Stomach (tissue), 9 donors: ENCODE data around the gene WDR45B. TPM values are rescaled to one million over a fixed set of nuclear protein-coding genes. Genes with fewer than 3 reads are reported as not detected.

Experiments
- DNase-seq, 2 donors: peaks; one replicate each; pipeline versions ENCODE4 v3.0.0 to v3.0.0-alpha.2; 2013 to 2019
- H3K27ac ChIP-seq, 5 donors: fragments of 200-600 bp in 4 of 5; sonication (generic) in 4 of 5; one replicate each; pipeline ENCODE4 v1.5.1; 2013 to 2019; ENCODE audit warnings: mild to moderate bottlenecking in 1 of 5, moderate library complexity in 1 of 5
- H3K27me3 ChIP-seq, 3 donors: fragments of 200-600 bp; sonication (generic); one replicate each; pipeline ENCODE4 v1.5.1; 2017 to 2019; ENCODE audit warnings: mixed run types in 1 of 3
- H3K36me3 ChIP-seq, 4 donors: fragments of 200-600 bp; sonication (generic); 1 replicate in 3 of 4; 2 replicates in 1 of 4; pipeline ENCODE4 v1.5.1; 2016 to 2019
- H3K4me1 ChIP-seq, 4 donors: fragments of 200-600 bp; sonication (generic); one replicate each; pipeline ENCODE4 v1.5.1; 2016 to 2019
- H3K4me3 ChIP-seq, 4 donors: fragments of 200-600 bp; sonication (generic) in 3 of 4; one replicate each; pipeline ENCODE4 v1.5.1; 2016 to 2019; ENCODE audit warnings: mild to moderate bottlenecking in 1 of 4
- H3K9me3 ChIP-seq, 4 donors: fragments of 200-600 bp; sonication (generic); one replicate each; pipeline ENCODE4 v1.5.1; 2016 to 2019
- EP300 ChIP-seq: sonication (generic); formaldehyde crosslinking; IDR thresholded peaks from one replicate; pipeline ENCODE4 v1.6.1; 2017; ENCODE audit warnings: antibody characterized with exemption
- POLR2A ChIP-seq, 4 donors: fragments of 450-650 bp; IDR thresholded peaks; one replicate each; pipeline ENCODE4 v1.6.1; 2016; ENCODE audit warnings: antibody characterized with exemption in 4 of 4, control low read depth in 2 of 4, mild to moderate bottlenecking in 1 of 4, moderate library complexity in 1 of 4
- POLR2AphosphoS5 ChIP-seq, 3 donors: sonication (generic); formaldehyde crosslinking; IDR thresholded peaks; one replicate each; pipeline ENCODE4 v1.6.1; 2016; ENCODE audit warnings: antibody characterized with exemption in 3 of 3
- WGBS, 5 donors: extraction: QIAGEN DNeasy Blood & Tissue Kit in 3 of 5; methylation state at CpG; one replicate each; pipeline versions ENCODE4 v1.1.5 to v1.1.7; 2013 to 2018; 5-methylcytosine and 5-hydroxymethylcytosine counted together
- intact Hi-C: fragments of 100-400 bp; cut with DNase I; formaldehyde crosslinking; loops from one replicate; pipeline ENCODE4 v1.15.1; 2023; ENCODE audit warnings: low total_unique reads
- polyA plus RNA-seq, 3 donors: library from polyadenylated mRNA; stranded (reverse); fragments of 200-250 nt; gene quantifications; one replicate each; pipeline ENCODE4 v1.2.3, GENCODE V29; 2013
- total RNA-seq, 5 donors: library from RNA; depleted of rRNA; stranded (reverse); fragments of >200 nt; gene quantifications; one replicate each; pipeline versions ENCODE4 v1.1.0 to v1.2.3, GENCODE V29; 2014 to 2016
- TF ChIP-seq, protein P1 (sequence below), 7 experiments: fragments of 450-650 bp in 4 of 7; fragments of 200-600 bp in 3 of 7; sonication (generic) in 3 of 7; IDR thresholded peaks; one replicate each; pipeline ENCODE4 v1.5.1; 2016 to 2019; ENCODE audit warnings: antibody characterized with exemption in 7 of 7, control low read depth in 2 of 7, mild to moderate bottlenecking in 1 of 7
- donor health status: healthy with polysubstance abuse.
- donor health status: Bipolar disorder and iron deficiency.
- donor health status: healthy.

The WDR45B gene
- total and polyA plus RNA-seq, 8 donors = 62.8 to 108 (median 76.2) TPM

DNA sequence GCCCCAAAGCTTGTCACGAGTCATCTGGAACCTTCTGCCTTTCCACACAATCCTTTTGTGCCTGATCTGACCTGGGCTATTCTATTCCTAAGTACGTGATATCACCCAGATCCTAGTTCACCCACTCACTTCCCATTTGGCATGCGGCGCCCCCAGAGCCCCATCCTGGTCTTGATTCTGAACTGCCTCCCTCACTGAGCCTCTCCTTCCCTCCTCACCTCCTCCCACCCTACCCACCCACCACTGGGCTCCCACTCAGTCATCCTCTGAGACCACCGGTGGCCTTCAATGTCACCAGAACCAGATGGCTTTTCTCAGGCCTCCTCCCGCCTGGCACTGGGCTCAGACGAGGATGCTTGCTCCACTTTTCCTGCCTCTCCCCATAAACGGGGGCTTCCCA is 18.5 kb downstream of the WDR45B start:
- intact Hi-C loops = no loop called here
- no peak for DNase-seq
- Histone ChIP-seq H3K9me3 (no peaks in the 10 kb centered on the region), H3K36me3 (peaks cover 42 to 100% (median 81%) of the 10 kb centered on the region in 4 donors), H3K4me1 (peaks cover 0 to 17% (median 3%) of the 10 kb centered on the region in 4 donors), H3K27ac (no peak overlapping the region), H3K4me3 (no peak overlapping the region), H3K27me3 (no peaks in the 10 kb centered on the region)
- WGBS, 5 donors = 82 to 89% (median 87%) methylated on average over 8 of the region's 8 CpGs
- no peak for TF ChIP-seq POLR2A (IDR thresholded peaks at IDR 0.05)
- TF ChIP-seq, protein P1, sequence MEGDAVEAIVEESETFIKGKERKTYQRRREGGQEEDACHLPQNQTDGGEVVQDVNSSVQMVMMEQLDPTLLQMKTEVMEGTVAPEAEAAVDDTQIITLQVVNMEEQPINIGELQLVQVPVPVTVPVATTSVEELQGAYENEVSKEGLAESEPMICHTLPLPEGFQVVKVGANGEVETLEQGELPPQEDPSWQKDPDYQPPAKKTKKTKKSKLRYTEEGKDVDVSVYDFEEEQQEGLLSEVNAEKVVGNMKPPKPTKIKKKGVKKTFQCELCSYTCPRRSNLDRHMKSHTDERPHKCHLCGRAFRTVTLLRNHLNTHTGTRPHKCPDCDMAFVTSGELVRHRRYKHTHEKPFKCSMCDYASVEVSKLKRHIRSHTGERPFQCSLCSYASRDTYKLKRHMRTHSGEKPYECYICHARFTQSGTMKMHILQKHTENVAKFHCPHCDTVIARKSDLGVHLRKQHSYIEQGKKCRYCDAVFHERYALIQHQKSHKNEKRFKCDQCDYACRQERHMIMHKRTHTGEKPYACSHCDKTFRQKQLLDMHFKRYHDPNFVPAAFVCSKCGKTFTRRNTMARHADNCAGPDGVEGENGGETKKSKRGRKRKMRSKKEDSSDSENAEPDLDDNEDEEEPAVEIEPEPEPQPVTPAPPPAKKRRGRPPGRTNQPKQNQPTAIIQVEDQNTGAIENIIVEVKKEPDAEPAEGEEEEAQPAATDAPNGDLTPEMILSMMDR (IDR thresholded peaks at IDR 0.05) = no peak
- TF ChIP-seq POLR2AphosphoS5 (IDR thresholded peaks at IDR 0.05) = no peak
- TF ChIP-seq EP300 = no peak

DNA sequence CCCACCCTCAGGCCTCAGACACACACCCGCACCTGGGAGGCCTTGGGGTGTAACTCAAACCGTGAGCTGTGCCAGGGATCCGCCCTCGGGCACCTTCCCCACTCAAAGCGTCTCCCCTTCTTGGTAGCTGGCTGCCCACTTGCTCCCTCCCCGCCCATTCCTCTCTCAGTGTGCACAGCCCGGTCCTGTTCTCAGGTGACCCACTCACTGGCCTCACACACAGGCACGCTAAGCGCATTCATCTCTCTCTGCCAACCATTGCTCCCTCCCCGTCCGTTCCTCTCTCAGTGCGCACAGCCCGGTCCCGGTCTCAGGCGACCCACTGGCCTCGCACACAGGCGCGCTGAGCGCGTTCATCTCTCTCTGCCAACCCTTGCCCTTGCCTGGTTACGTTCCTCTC is 20.8 kb downstream of the WDR45B start:
- intact Hi-C loops = no loop called here
- Histone ChIP-seq H3K36me3 (peaks cover 52 to 100% (median 88%) of the 10 kb centered on the region in 4 donors), H3K27me3 (no peaks in the 10 kb centered on the region), H3K4me3 (no peak overlapping the region), H3K4me1 (peaks cover 0 to 8% (median 0%) of the 10 kb centered on the region in 4 donors), H3K9me3 (no peaks in the 10 kb centered on the region), H3K27ac (peak overlapping the region in 1 of 5 donors; percentile 39)
- WGBS, 5 donors = 84 to 90% (median 88%) methylated on average over 21 of the region's 21 CpGs
- no peak for DNase-seq
- TF ChIP-seq POLR2A (IDR thresholded peaks at IDR 0.05) = no peak
- TF ChIP-seq POLR2AphosphoS5 (IDR thresholded peaks at IDR 0.05) = no peak
- TF ChIP-seq EP300 = no peak
- TF ChIP-seq, protein P1 (IDR thresholded peaks at IDR 0.05) = no peak

DNA sequence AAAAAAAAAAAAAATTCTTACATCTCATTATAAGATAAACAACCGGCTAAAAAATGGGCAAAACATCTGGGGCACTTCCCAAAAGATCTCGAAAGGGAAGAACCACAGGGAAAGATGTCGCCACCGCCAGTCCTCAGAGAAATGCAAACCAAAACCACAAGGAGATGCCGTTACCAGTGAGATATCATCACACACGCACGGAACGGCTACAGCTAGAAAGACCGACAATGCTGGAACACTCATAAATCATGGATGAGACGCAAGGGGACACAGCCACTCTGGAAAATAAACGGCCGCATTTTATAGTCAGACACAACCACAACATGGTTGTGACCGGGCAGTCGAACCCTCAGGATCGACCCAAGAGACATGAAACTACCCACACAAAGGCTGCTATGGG is 24.5 kb downstream of the WDR45B start:
- WGBS, 5 donors = 84 to 89% (median 87%) methylated on average over 15 of the region's 15 CpGs
- Histone ChIP-seq H3K36me3 (peaks cover 72 to 100% (median 100%) of the 10 kb centered on the region in 4 donors), H3K9me3 (no peaks in the 10 kb centered on the region), H3K27me3 (no peaks in the 10 kb centered on the region), H3K4me1 (peaks cover 0 to 8% (median 0%) of the 10 kb centered on the region in 4 donors), H3K27ac (no peak overlapping the region), H3K4me3 (no peak overlapping the region)
- no peak for TF ChIP-seq POLR2AphosphoS5 (IDR thresholded peaks at IDR 0.05)
- no peak for TF ChIP-seq POLR2A (IDR thresholded peaks at IDR 0.05)
- TF ChIP-seq, protein P1 (IDR thresholded peaks at IDR 0.05) = no peak
- TF ChIP-seq EP300 = no peak
- no peak for DNase-seq
- intact Hi-C loops = no loop called here

DNA sequence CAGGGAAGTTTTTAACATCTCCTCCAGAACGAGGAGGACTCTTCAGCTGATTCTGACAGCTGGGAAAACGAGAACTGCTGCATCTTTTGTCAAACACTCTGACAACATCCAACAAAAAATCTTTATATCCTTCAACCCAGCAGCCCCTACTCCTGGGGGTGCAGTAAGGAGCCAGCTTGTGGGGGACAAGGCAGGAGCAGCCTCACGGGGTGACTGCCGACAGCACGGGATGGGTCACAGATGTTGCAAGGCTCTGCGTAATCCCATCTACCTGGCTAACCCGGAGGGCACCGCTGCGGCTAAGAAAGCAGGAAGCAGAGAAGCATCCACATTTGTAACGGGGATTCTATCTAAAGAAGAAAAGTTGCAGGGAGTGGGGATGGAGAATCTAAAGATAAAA is 28.6 kb downstream of the WDR45B start:
- intact Hi-C loops = no loop called here
- H3K36me3 ChIP-seq = peaks cover 78 to 100% (median 100%) of the 10 kb centered on the region in 4 donors
- H3K27ac ChIP-seq = no peak overlapping the region
- no peaks in the 10 kb centered on the region for H3K27me3 ChIP-seq
- no peak overlapping the region for H3K4me3 ChIP-seq
- 78 to 91% (median 87%) methylated on average over 9 to 10 of the region's 10 CpGs for WGBS, 5 donors
- TF ChIP-seq POLR2AphosphoS5 (IDR thresholded peaks at IDR 0.05) (no peak), EP300 (no peak), POLR2A (IDR thresholded peaks at IDR 0.05) (no peak)
- TF ChIP-seq, protein P1 (IDR thresholded peaks at IDR 0.05) = no peak
- no peak for DNase-seq
- no peaks in the 10 kb centered on the region for H3K4me1 ChIP-seq
- H3K9me3 ChIP-seq = no peaks in the 10 kb centered on the region
